ENCODE data around the gene SMAD3.

Gene SMAD3

DNA sequence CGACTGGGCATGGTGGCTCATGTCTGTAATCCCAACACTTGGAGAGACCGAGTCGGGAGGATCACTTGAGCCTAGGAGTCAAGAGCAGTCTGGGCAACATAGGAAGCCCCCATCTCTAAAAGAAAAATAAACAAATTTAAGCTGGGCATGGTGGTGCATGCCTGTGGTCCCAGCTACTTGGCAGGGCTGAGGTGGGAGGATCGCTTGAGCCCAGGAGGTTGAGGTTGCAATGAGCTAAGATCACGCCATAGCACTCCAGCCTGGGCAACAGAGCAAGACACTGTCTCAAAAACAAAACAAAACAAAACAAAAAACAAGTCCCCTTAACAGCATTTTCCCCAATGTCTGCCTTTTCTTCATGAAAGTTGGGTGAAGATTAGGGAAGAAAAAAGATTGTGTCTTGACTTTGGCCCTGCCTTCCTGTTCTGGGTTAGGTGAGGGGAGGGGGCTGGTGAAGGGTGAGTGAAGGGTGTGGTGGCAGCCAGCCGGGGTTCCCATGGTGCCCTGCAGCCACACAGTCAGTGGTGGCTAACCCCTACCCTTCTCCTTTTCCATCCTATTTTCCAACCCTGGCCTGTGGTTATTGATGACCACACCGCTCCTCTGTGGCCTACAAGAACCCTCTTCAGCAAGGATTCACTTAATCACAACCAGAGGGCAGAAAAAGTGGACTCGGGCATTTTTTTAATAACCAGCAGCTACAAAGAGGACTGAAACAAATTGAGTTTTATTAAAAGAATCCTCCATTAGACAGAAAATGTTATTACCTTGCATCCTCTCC lies 28.4 kb upstream of the SMAD3 start:
- no peak for DNase-seq

GRCh38 chr15:67037694-67038093 lies 27.7 kb upstream of the SMAD3 start:
- no peak for DNase-seq

DNA sequence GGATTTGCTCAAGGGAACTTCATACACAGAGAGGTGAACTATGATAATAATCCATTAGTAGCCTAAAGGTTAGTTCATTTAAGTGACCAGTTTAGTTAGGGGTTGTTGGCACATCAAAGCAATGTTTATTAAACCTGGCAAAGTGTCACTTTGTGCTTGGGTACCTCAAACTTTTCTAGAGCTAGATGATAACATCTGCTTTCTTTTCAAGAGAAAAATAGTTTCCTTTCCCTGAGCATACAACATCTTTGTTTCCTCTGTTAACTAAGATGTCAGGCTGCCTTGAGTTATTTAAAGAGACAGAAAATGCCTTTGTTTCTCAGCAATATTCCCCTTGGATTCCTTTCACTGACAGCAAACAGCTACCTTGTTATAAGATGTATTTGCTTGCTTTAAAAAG lies 26.7 kb upstream of the SMAD3 start:
- no peak for DNase-seq

- no peak for DNase-seq
Measured at GRCh38 chr15:67039384-67040075, 25.9 kb upstream of the SMAD3 start.

GRCh38 chr15:67040277-67040676 lies 25.1 kb upstream of the SMAD3 start:
- no peak for DNase-seq

GRCh38 chr15:67042551-67043142 lies 22.8 kb upstream of the SMAD3 start:
- no peak for DNase-seq

DNA sequence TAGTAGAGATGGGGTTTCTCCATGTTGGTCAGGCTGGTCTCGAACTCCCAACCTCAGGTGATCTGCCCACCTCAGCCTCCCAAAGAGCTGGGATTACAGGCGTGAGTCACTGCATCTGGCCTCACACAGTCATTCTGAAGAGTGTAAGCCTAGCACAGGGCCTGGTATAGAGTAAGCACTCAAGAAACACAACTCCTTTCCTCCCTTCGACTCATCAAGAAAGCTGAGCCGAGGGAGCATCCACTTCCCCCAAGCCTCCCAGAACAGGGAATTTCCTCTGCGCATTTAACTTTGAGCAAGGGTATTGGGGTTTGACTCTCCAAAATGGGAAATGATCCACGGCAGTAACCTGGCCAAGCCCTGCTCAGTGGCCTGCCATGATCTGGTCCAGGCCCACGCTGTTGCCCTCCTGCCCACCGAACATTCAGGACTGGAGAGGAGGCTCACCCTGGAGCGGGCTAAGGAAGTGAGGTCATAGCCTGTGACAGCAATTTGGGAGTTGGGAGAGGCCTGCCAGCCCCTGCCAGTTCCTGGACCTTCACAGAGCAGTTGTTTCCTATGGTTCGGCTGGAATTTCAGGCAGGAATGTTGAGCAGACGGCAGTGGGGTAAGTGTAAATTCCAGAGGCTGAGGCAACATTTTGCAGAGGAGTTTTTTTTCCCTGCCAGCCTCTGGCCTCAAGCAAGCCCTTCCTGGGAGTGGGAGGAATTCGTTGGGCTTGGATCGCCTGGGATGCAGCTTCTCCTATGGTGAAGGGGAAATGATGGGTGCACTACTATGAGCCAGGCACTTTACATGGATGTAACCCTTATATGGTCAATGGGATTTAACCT lies 21.2 kb upstream of the SMAD3 start:
- no peak for DNase-seq

DNA sequence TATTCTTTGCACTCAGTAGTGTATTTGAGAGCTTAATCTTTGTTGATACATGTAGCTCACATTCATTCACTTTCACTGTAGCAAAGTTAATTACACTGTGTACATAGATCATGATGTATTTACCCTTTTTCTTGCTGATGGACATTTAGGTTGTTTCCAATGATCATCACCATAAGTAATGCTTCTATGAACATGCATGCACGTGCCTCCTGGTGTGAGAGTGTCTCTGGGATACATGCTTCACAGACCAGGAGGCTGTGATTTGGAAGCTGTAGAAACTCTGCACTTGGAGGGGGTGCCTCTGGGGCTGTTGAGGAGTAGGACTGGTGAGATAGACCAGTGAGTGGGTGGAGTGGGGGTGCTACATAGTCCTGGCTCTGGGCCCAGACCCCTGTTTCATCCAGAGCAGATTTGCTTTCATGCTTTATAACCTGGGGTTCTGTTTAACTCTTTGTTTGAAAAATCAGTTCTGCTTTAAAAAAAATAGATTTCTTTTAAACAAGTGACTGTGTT lies 18.2 kb upstream of the SMAD3 start:
- no peak for DNase-seq

- DNase-seq, result no peak
Measured at GRCh38 chr15:67048281-67049279, 16.8 kb upstream of the SMAD3 start.

- no peak for DNase-seq
Measured at GRCh38 chr15:67049351-67050044, 15.9 kb upstream of the SMAD3 start.

DNA sequence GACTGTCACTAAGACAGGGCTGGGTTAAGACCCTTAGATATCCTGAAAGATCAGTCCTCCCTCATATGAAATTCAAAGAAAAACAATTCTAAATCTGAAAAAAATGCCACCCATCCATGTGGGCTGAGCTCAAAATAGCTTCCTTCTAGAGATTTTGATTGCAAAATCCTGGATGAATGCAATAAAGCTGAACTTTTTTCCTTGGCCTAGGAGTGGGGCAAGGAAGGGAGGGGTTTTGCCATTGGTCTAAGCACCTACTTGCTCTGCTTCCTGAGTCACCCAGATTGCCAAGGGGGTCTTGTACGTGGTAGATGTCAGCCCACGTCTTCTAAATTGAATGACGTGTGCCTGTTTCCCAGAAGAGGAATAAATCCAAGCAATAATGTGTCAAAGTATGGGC lies 15.3 kb upstream of the SMAD3 start:
- no peak for DNase-seq

GRCh38 chr15:67050522-67051087 lies 14.8 kb upstream of the SMAD3 start:
- no peak for DNase-seq

GRCh38 chr15:67051088-67052045 lies 14.0 kb upstream of the SMAD3 start:
- no peak for DNase-seq

- no peak for DNase-seq
Measured at GRCh38 chr15:67054676-67055075, 10.7 kb upstream of the SMAD3 start.

DNA sequence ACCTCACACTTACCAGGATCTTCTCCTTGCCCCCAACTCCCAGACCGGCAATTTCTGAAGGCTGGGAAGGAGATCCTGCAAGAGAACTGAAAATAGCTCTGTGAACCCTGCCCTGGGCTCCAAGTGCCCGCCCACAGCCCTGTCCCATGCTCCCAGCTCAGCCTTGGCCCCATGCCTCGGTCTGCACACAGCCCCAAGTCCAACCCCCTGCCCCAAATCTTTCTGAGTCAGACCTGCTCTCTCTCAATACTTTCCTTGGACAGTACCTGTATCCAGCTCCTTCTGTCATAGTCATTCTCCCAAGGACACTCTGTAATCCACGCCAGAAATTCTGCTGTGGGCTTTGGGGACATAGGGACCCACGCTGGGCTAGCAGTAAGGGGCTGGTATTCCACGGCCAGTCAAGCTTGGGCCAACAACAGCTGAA lies 6.3 kb upstream of the SMAD3 start:
- DNase-seq, result no peak

DNA sequence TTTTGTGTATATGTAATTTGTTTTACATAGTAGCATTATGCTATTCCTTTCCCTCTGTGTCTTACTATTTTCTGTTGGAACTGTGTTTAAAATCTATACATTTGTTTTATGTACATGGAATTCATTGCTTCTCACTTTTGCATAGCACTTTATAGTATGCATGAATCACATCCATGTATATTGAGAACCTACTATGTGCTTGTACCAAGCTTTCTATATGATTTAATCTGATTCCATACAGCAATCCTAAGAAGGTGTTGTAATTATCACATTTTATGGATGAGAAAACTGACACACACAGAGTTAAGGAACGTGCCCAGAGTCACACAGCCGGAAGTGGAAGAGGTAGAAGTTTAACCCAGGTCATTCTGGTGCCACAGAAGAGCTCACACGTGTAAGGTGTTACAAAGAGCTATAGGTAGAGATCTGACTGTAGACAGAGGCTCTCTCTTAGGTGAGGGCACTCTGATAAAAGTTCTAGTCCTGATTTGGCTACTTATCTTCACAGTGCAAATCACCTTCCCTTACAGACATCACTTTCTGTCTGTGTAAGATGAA lies 3.5 kb upstream of the SMAD3 start:
- no peak for DNase-seq

DNA sequence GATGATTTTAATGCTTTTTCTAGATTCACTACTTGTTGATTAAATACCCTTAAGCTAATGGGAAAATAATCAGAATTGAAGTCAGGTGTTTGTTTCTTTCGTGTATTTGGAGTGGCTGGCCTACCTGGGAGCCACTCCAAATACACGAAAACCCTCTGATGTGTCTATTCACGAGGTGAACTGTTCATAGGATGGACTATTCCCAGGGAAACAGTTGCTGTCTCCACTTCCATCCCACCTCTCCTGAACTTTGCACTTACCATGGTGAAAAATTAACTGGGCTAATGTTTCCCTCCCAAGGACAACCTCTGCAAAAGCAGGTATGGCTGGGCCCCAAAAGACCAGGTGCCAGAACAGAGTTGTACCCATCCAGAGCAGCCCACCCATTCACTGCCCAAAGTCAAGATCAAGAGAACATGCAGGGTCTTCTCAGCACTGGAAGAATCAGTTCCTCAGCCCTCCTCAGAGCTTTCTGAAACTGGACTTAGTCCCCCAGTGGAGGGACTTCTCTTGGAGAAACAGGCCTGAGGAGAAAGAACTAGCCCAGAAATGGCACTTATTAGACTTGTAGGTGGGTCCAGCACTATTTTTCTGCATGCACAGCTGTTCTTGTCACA lies 2.9 kb upstream of the SMAD3 start:
- no peak for DNase-seq
